NCI-H1417 (cell line): ENCODE data around the gene SHOX.

Experiments used
- DNase-seq, 3 experiments: peaks; one replicate each; lab custom pipeline; 2025; lab: John Stamatoyannopoulos, UW

Gene SHOX

GRCh38 chrX:666762-667720 is 36.5 kb downstream of the SHOX start:
- DNase-seq = no peak

GRCh38 chrX:670645-671044 is 40.1 kb downstream of the SHOX start:
- DNase-seq = no peak

GRCh38 chrX:672931-673330 is 42.3 kb downstream of the SHOX start:
- no peak for DNase-seq

GRCh38 chrX:675279-675954 is 44.8 kb downstream of the SHOX start:
- no peak for DNase-seq

GRCh38 chrX:675955-676295 is 45.3 kb downstream of the SHOX start:
- DNase-seq = no peak

GRCh38 chrX:677376-677775 is 46.8 kb downstream of the SHOX start:
- DNase-seq = no peak

- no peak for DNase-seq
Observed at GRCh38 chrX:679291-679979, 48.8 kb downstream of the SHOX start.

- no peak for DNase-seq
Observed at GRCh38 chrX:680062-680461, 49.5 kb downstream of the SHOX start.

- DNase-seq = no peak
Observed at GRCh38 chrX:681989-682388, 51.4 kb downstream of the SHOX start.

- DNase-seq = no peak
Observed at GRCh38 chrX:682892-683291, 52.3 kb downstream of the SHOX start.

- no peak for DNase-seq
Observed at GRCh38 chrX:683576-683975, 53.0 kb downstream of the SHOX start.

GRCh38 chrX:685120-686032 is 54.8 kb downstream of the SHOX start:
- DNase-seq = no peak

- no peak for DNase-seq
Observed at GRCh38 chrX:689983-690382, 59.4 kb downstream of the SHOX start.

GRCh38 chrX:694800-695199 is 64.2 kb downstream of the SHOX start:
- DNase-seq = no peak

GRCh38 chrX:698206-698605 is 67.6 kb downstream of the SHOX start:
- DNase-seq = no peak

GRCh38 chrX:700936-701335 is 70.3 kb downstream of the SHOX start:
- no peak for DNase-seq

- DNase-seq = no peak
Observed at GRCh38 chrX:701673-702072, 71.1 kb downstream of the SHOX start.

GRCh38 chrX:703466-703865 is 72.9 kb downstream of the SHOX start:
- DNase-seq = no peak

GRCh38 chrX:703866-704265 is 73.3 kb downstream of the SHOX start:
- no peak for DNase-seq
